Fibroblast of skin of left quadriceps (primary cell): ENCODE measurements around the gene LMOD2.
"Not testable (repeated sequence)": the region's sequence is repeated elsewhere in the genome, so short reads cannot be mapped to it uniquely, and the experiment has no call there.

ENCODE experiments used
- DNase-seq, 2 experiments: peaks; one replicate each; pipeline ENCODE4 v3.0.0-alpha.2; 2013; ENCODE audit warnings: low read depth in 2 of 2

Gene LMOD2

GRCh38 chr7:123655614-123656013 lies at the start of gene LMOD2:
Gene LMOD2 (plus strand): TSS chr7:123655866. CDS start chr7:123655964, 98 bp downstream.
- no peak for DNase-seq

GRCh38 chr7:123607423-123607975 lies 48.2 kb upstream of the LMOD2 start:
- no peak for DNase-seq

GRCh38 chr7:123608991-123609882 lies 46.4 kb upstream of the LMOD2 start:
- no peak for DNase-seq

- no peak for DNase-seq
Observed at GRCh38 chr7:123609883-123610239, 45.8 kb upstream of the LMOD2 start.

GRCh38 chr7:123612024-123612423 lies 43.6 kb upstream of the LMOD2 start:
- DNase-seq, result no peak

GRCh38 chr7:123615344-123615743 lies 40.3 kb upstream of the LMOD2 start:
- DNase-seq, result peak; percentile 14 to 16

GRCh38 chr7:123616223-123616622 lies 39.4 kb upstream of the LMOD2 start:
- DNase-seq, result no peak

GRCh38 chr7:123621707-123622106 lies 34.0 kb upstream of the LMOD2 start:
- no peak for DNase-seq

GRCh38 chr7:123622660-123623386 lies 32.8 kb upstream of the LMOD2 start:
- DNase-seq, result no peak

- no peak for DNase-seq
Observed at GRCh38 chr7:123624527-123625183, 31.0 kb upstream of the LMOD2 start.

GRCh38 chr7:123625254-123625653 lies 30.4 kb upstream of the LMOD2 start:
- DNase-seq, result no peak

- DNase-seq, result no peak
Observed at GRCh38 chr7:123627851-123628250, 27.8 kb upstream of the LMOD2 start.

- no peak for DNase-seq
Observed at GRCh38 chr7:123628829-123629228, 26.8 kb upstream of the LMOD2 start.

GRCh38 chr7:123629281-123629680 lies 26.4 kb upstream of the LMOD2 start:
- no peak for DNase-seq

- DNase-seq, result no peak
Observed at GRCh38 chr7:123632808-123633207, 22.9 kb upstream of the LMOD2 start.

- peak; percentile 38 to 50 for DNase-seq
Observed at GRCh38 chr7:123633553-123633952, 22.1 kb upstream of the LMOD2 start.

- DNase-seq, result not testable (repeated sequence)
Observed at GRCh38 chr7:123634011-123634573, 21.6 kb upstream of the LMOD2 start.

GRCh38 chr7:123635551-123636359 lies 19.9 kb upstream of the LMOD2 start:
- DNase-seq, result no peak

- no peak for DNase-seq
Observed at GRCh38 chr7:123637203-123637602, 18.5 kb upstream of the LMOD2 start.

- no peak for DNase-seq
Observed at GRCh38 chr7:123637878-123638277, 17.8 kb upstream of the LMOD2 start.

- DNase-seq, result no peak
Observed at GRCh38 chr7:123639631-123640030, 16.0 kb upstream of the LMOD2 start.
